K562 (cell line): ENCODE measurements around the gene IPPK. TPM values are rescaled to one million over a fixed set of nuclear protein-coding genes. Genes with fewer than 3 reads are reported as not detected.

Source experiments
- ATAC-seq: fragments of 200-7000 bp; cut with Tn5 transposase; 3 replicates; pipeline ENCODE4 v1.9.1; 2020; ENCODE audit warnings: moderate library complexity
- BruUV-seq: library from RNA; stranded (reverse); fragments of 400-500 nt; replicated peaks from 2 replicates; lab custom pipeline; 2021; lab: Mats Ljungman, UMichigan
- CTCF ChIA-PET: fragments of 300-600 bp; formaldehyde crosslinking; extraction: SDS; loops from one replicate; lab custom pipeline; 2021; ENCODE audit warnings: low intra/inter-chr PET ratio; lab: Yijun Ruan, JAX
- POLR2A ChIA-PET: fragments of 300-600, 350-650 bp; sonication (Branson Sonifier 250); formaldehyde crosslinking; extraction: SDS; loops from one replicate; lab custom pipeline; 2021; ENCODE audit warnings: antibody characterized with exemption, inconsistent platforms; lab: Yijun Ruan, JAX
- DNase-seq, 4 experiments: peaks; one replicate each; pipeline versions ENCODE4 v3.0.0 to v3.0.0-alpha.2; 2011 to 2018; ENCODE audit warnings: low spot score in 3 of 4, mixed read lengths in 3 of 4; ENCODE audit errors: extremely low read depth in 1 of 4
- FAIRE-seq: peaks from 2 replicates; lab custom pipeline; 2011; peaks lifted over from hg19 to GRCh38; lab: Jason Lieb, UNC
- H2AFZ ChIP-seq: 2 replicates; pipeline ENCODE4 v1.6.0; 2011; ENCODE audit warnings: low read depth, low read length, control low read depth, inconsistent platforms
- H3K27ac ChIP-seq: fragments of 200-600 bp; 3 replicates; pipeline ENCODE4 v1.8.0; 2011; ENCODE audit warnings: low read depth, mild to moderate bottlenecking, control low read depth, inconsistent platforms, low read length, moderate library complexity, mixed read lengths; ENCODE audit errors: extremely low read depth
- H3K27me3 ChIP-seq, 2 experiments: fragments of 300-600 bp in 1 of 2; 2 replicates in 1 of 2; 3 replicates in 1 of 2; pipeline versions ENCODE4 v1.6.0 to v1.8.0; 2011; ENCODE audit warnings: inconsistent platforms in 2 of 2, low read length in 2 of 2, mild to moderate bottlenecking in 1 of 2, mixed read lengths in 1 of 2, moderate library complexity in 1 of 2; ENCODE audit not compliant: control insufficient read depth in 2 of 2, insufficient read depth in 2 of 2
- H3K36me3 ChIP-seq: fragments of 300-600 bp; 3 replicates; pipeline ENCODE4 v1.8.0; 2011; ENCODE audit warnings: mild to moderate bottlenecking, low read length, inconsistent platforms; ENCODE audit not compliant: control insufficient read depth, insufficient read depth
- H3K4me1 ChIP-seq, 2 experiments: fragments of 200-600 bp in 1 of 2; replicated peaks in 1 of 2; 2 replicates in 1 of 2; 3 replicates in 1 of 2; pipeline versions ENCODE4 v1.5.1 to v1.8.0; 2011; ENCODE audit warnings: inconsistent platforms in 2 of 2, low read length in 2 of 2, mild to moderate bottlenecking in 1 of 2, mixed read lengths in 1 of 2, moderate library complexity in 1 of 2; ENCODE audit not compliant: control insufficient read depth in 2 of 2, insufficient read depth in 2 of 2
- H3K4me2 ChIP-seq: 2 replicates; pipeline ENCODE4 v1.6.1; 2011; ENCODE audit warnings: low read length, control low read depth, inconsistent platforms, mixed read lengths; ENCODE audit not compliant: insufficient read depth
- H3K4me3 ChIP-seq: fragments of 200-600 bp; sonication (generic), shearing (Covaris generic); 2 replicates; pipeline ENCODE4 v1.5.1; 2016; ENCODE audit warnings: control low read depth, inconsistent platforms
- H3K79me2 ChIP-seq: fragments of 200-600 bp; 3 replicates; pipeline ENCODE4 v1.8.0; 2011; ENCODE audit warnings: low read length, inconsistent platforms; ENCODE audit not compliant: control insufficient read depth, insufficient read depth
- H3K9ac ChIP-seq, 2 experiments: 2 replicates each; pipeline versions ENCODE4 v1.6.0 to v1.6.1; 2011; ENCODE audit warnings: low read depth in 2 of 2, low read length in 2 of 2, control low read depth in 1 of 2, inconsistent platforms in 1 of 2, mild to moderate bottlenecking in 1 of 2, mixed read lengths in 1 of 2; ENCODE audit not compliant: insufficient read depth in 1 of 2
- H3K9me1 ChIP-seq: one replicate; pipeline ENCODE4 v1.6.0; 2011; ENCODE audit warnings: inconsistent platforms, mild to moderate bottlenecking, low read length, moderate library complexity; ENCODE audit not compliant: control insufficient read depth, insufficient read depth
- H3K9me3 ChIP-seq: replicated peaks from 2 replicates; pipeline ENCODE4 v1.5.1; 2011; ENCODE audit warnings: low read depth, low read length, inconsistent platforms; ENCODE audit not compliant: control insufficient read depth, insufficient read depth
- H4K20me1 ChIP-seq: replicated peaks from 2 replicates; pipeline ENCODE4 v1.6.1; 2011; ENCODE audit warnings: low read length, inconsistent platforms, mixed read lengths; ENCODE audit not compliant: control insufficient read depth, insufficient read depth
- CHD1 ChIP-seq: fragments of 200-600 bp; sonication (generic); IDR thresholded peaks from one replicate; pipeline ENCODE4 v1.6.1; 2012; ENCODE audit warnings: mild to moderate bottlenecking, moderate library complexity, low read length, inconsistent platforms
- E2F8 ChIP-seq: fragments of 450-650 bp; IDR thresholded peaks from 2 replicates; pipeline ENCODE4 v1.7.1; 2018; ENCODE audit warnings: mild to moderate bottlenecking, low read depth; ENCODE audit not compliant: partially characterized antibody
- MTA2 ChIP-seq: fragments of 450-650 bp; IDR thresholded peaks from 2 replicates; pipeline ENCODE4 v1.6.1; 2016; ENCODE audit warnings: low read depth
- NR2C2 ChIP-seq, 2 experiments: fragments of 200-800 bp in 1 of 2; sonication (Bioruptor generic) in 1 of 2; sonication (generic) in 1 of 2; formaldehyde crosslinking in 1 of 2; IDR thresholded peaks; 2 replicates each; pipeline versions ENCODE4 v1.6.1 to v1.8.0; 2016 to 2022; ENCODE audit warnings: mild to moderate bottlenecking in 1 of 2, missing compliant biosample characterization in 1 of 2, missing genetic modification characterization in 1 of 2, missing genetic modification reagents in 1 of 2
- PHF8 ChIP-seq: fragments of 200-600 bp; sonication (generic); IDR thresholded peaks from 2 replicates; pipeline ENCODE4 v1.6.1; 2012; ENCODE audit warnings: mixed run types, mild to moderate bottlenecking, inconsistent platforms, low read length, moderate library complexity, borderline replicate concordance
- RBM14 ChIP-seq: fragments of 200-400 bp; formaldehyde crosslinking; IDR thresholded peaks from 2 replicates; pipeline ENCODE4 v1.6.1; 2018; ENCODE audit warnings: low read depth, mild to moderate bottlenecking, low read length, moderate library complexity, borderline replicate concordance; ENCODE audit not compliant: insufficient read depth
- TAF7 ChIP-seq: fragments of 450-650 bp; IDR thresholded peaks from 2 replicates; pipeline ENCODE4 v1.6.1; 2016; ENCODE audit warnings: missing genetic modification characterization, missing compliant biosample characterization
- TBP ChIP-seq: optimal IDR thresholded peaks from 2 replicates; pipeline ENCODE3; 2011; ENCODE audit warnings: low read depth, low read length, improper control_type of control experiment
- ZFPM2 ChIP-seq: fragments of 250-450 bp; sonication (Bioruptor Pico); IDR thresholded peaks from 2 replicates; pipeline ENCODE4 v1.5.1; 2022; ENCODE audit warnings: mild to moderate bottlenecking
- ZNF140 ChIP-seq: fragments of 250-450 bp; sonication (Bioruptor Pico); IDR thresholded peaks from 2 replicates; pipeline ENCODE4 v1.8.0; 2021; ENCODE audit warnings: moderate library complexity, mild to moderate bottlenecking, inconsistent platforms
- ZNF143 ChIP-seq: sonication (generic); formaldehyde crosslinking; IDR thresholded peaks from 2 replicates; pipeline ENCODE4 v1.9.0; 2022; ENCODE audit warnings: mild to moderate bottlenecking, missing genetic modification reagents
- ZNF23 ChIP-seq: fragments of 250-450 bp; sonication (Bioruptor Pico); IDR thresholded peaks from 2 replicates; pipeline ENCODE4 v1.4.0; 2020; ENCODE audit warnings: mild to moderate bottlenecking
- ZNF395 ChIP-seq: fragments of 200-800 bp; sonication (Bioruptor generic); IDR thresholded peaks from 2 replicates; pipeline ENCODE4 v1.6.1; 2017; ENCODE audit warnings: missing genetic modification characterization, missing compliant biosample characterization
- WGBS: fragments of 100-300 bp; shearing (Covaris generic); methylation state at CpG from one replicate; pipeline ENCODE4 v1.1.6; 2016; ENCODE audit warnings: low coverage, mixed read lengths; ENCODE audit not compliant: insufficient coverage; ENCODE audit errors: missing lambda C conversion rate; 5-methylcytosine and 5-hydroxymethylcytosine counted together
- in situ Hi-C: fragments of 300-500 bp; cut with MboI; formaldehyde crosslinking; loops from 4 replicates; pipeline ENCODE4 v1.15.0; 2018; ENCODE audit warnings: inconsistent platforms, mixed read lengths
- intact Hi-C: fragments of 100-400 bp; cut with micrococcal nuclease; formaldehyde crosslinking; loops from 2 replicates; pipeline ENCODE4 v1.14.2; 2022
- polyA plus RNA-seq, 8 experiments: library from polyadenylated mRNA; depleted of rRNA in 4 of 8; stranded (reverse) in 5 of 8; unstranded in 3 of 8; fragments of >200 nt; fragmentation: Nextera tagmentation in 2 of 8; fragmentation: Illumina TruSeq in 1 of 8; extraction: Ambion mirVana in 2 of 8; extraction: Trizol in 1 of 8; gene quantifications; 2 replicates each; pipeline versions ENCODE4 v1.2.1 to v1.2.3, GENCODE V29; 2011 to 2014; ENCODE audit warnings: inconsistent platforms in 1 of 8, missing spikeins in 1 of 8
- total RNA-seq, 7 experiments: library from RNA; depleted of rRNA in 6 of 7; stranded (reverse); fragments of >200 nt in 6 of 7; fragmentation: Illumina TruSeq in 2 of 7; extraction: Trizol in 2 of 7; gene quantifications; 2 replicates each; pipeline versions ENCODE4 v1.2.1 to v1.2.3, GENCODE V29; 2011 to 2021; ENCODE audit warnings: low replicate concordance in 1 of 7

The IPPK gene
- total and polyA plus RNA-seq, 9 of the 15 experiments (the other 6 are each of a cell fraction or from before 2014, with no cell fraction given) = 3.1 to 22.2 (median 11.2) TPM

DNA sequence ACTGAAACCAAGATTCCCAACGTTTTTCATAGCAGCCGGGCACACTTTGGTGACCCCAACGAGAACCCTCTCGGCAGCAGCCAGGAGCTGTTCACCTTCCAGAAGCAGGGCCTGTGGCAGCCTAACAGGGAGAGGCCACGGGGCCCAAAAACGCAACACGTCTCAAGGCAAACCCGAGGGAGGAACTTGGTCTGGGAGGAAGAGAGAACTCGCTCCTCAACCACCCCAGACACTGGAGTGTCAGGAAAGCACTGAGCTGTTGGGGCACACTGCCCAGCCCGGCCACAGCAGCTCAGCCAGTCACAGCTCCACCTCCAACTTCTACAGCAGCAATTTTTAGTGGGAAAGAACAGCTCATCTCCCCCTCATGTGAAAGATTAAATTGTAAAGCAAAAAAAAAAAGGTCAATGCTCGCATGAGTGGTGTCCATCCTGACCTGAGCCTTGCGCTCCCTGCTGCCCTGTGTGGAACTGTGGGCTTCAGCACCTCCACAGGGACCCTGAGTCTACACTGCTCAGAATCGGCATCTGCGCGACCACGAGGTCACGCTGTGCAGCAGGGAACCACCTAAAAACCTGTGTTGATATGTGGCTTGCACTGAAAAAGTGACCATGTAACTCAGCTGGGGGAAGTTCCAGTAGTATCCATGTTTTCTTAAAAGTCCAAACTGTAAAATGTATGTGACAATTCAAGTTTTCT lies 55.0 kb downstream of the IPPK start (continued):
- no peak for TF ChIP-seq PHF8
- no peak for TF ChIP-seq RBM14
- no peak for TF ChIP-seq ZFPM2 (CRISPR knock-in tag)
- TF ChIP-seq ZNF143 = no peak
- TF ChIP-seq MTA2 = no peak
- no peak for TF ChIP-seq TBP
- no peak for TF ChIP-seq ZNF140 (CRISPR knock-in tag)
- TF ChIP-seq E2F8 = no peak
- TF ChIP-seq, all 486 proteins: peak for 0

GRCh38 chr9:92614123-92614510 lies 55.8 kb downstream of the IPPK start:
- Histone ChIP-seq H3K27ac (no peak overlapping the region), H3K36me3 (peaks cover 79% of the 10 kb centered on the region), H4K20me1 (no peaks in the 10 kb centered on the region), H3K27me3 (no peaks in the 10 kb centered on the region), H3K9me1 (no peaks in the 10 kb centered on the region), H3K79me2 (no peaks in the 10 kb centered on the region), H3K4me3 (no peak overlapping the region), H3K4me2 (no peak overlapping the region), H3K4me1 (peaks cover 0 to 12% of the 10 kb centered on the region in 2 experiments; a peak in 1 of 5 replicates), H3K9ac (no peak overlapping the region), H2AFZ (no peak overlapping the region), H3K9me3 (no peaks in the 10 kb centered on the region)
- no peak for DNase-seq
- no peak for FAIRE-seq
- WGBS = 93% methylated on average over 9 of the region's 9 CpGs
- ChIA-PET POLR2A (no interaction called here), CTCF (no interaction called here)
- no TSS peak for BruUV-seq
- ATAC-seq = no peak
- intact Hi-C loops (no loop called here), in situ Hi-C loops (no loop called here)
- TF ChIP-seq NR2C2 (CRISPR knock-in tag; IDR thresholded peaks at IDR 0.05) (no peak), NR2C2 (tag; IDR thresholded peaks at IDR 0.05) (no peak), CHD1 (no peak), ZNF23 (CRISPR knock-in tag) (no peak), ZNF395 (CRISPR knock-in tag) (no peak), TAF7 (tag) (no peak)
